ENCODE data around the gene ITPKB.
A peak's percentile ranks its signal among the peaks of the same experiment; 100 is the strongest.

Gene ITPKB

DNA sequence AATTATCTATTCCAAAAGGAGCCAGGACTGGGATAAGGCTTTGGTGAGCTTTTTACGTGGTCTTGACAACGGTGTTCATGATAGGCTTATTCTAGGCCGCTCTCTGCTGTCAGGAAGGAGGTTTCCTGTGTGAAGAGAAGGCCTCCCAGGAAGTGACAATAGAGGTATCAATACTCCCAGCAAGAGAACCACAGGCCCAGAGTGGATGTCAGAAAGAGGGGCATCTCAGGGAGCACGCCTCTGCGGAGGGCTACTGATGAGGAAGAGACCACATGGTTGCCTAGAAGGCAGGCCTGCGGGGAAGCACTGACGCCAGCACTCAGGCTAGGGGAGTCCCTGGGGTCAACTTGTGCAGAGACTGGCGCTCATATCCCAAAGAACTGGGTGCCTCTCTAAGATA, 60.4 kb downstream of the ITPKB start:
- H3K4me2 ChIP-seq (ENCODE audit: low read length) = no peak overlapping the region
- no peak overlapping the region for H3K9ac ChIP-seq (ENCODE audit: low read length)
- H2AK5ac ChIP-seq (ENCODE audit: low read length) = no peak overlapping the region
- no peak overlapping the region for H3K4ac ChIP-seq (ENCODE audit: low read depth, low read length)
- H3K4me3 ChIP-seq (ENCODE audit: low read length) = no peak overlapping the region
- no peak overlapping the region for H2BK5ac ChIP-seq (ENCODE audit: low read length)
- no CpG with 5 or more reads among the region's 8 CpGs for WGBS (ENCODE audit: extremely low coverage, insufficient coverage, low lambda C conversion rate)
- H3K27ac ChIP-seq (ENCODE audit: low read depth, low read length) = no peak overlapping the region
- no peaks in the 10 kb centered on the region for H3K36me3 ChIP-seq (ENCODE audit: control insufficient read depth, insufficient read depth, low read length)
- H2BK120ac ChIP-seq (ENCODE audit: low read depth, low read length) = no peak overlapping the region
- peaks cover 16% of the 10 kb centered on the region for H3K4me1 ChIP-seq (ENCODE audit: control insufficient read depth, low read depth, low read length)
- no peak overlapping the region for H3K18ac ChIP-seq (ENCODE audit: low read length)
- no peak overlapping the region for H4K8ac ChIP-seq (ENCODE audit: low read depth, low read length)
- no peak overlapping the region for H3K56ac ChIP-seq (ENCODE audit: low read length)
- H3K79me2 ChIP-seq (ENCODE audit: control insufficient read depth, insufficient read depth, low read length) = no peaks in the 10 kb centered on the region
- H3K79me1 ChIP-seq (ENCODE audit: low read length) = no peaks in the 10 kb centered on the region
- no peak overlapping the region for H2BK15ac ChIP-seq (replicated peaks; ENCODE audit: low read depth)
- no peak overlapping the region for H3K23ac ChIP-seq (ENCODE audit: low read length)
- peak; percentile 77 for DNase-seq
- no peak overlapping the region for H4K5ac ChIP-seq (ENCODE audit: low read length)
- H3K27me3 ChIP-seq (ENCODE audit: insufficient read depth, low read length, poor library complexity) = no peaks in the 10 kb centered on the region

DNA sequence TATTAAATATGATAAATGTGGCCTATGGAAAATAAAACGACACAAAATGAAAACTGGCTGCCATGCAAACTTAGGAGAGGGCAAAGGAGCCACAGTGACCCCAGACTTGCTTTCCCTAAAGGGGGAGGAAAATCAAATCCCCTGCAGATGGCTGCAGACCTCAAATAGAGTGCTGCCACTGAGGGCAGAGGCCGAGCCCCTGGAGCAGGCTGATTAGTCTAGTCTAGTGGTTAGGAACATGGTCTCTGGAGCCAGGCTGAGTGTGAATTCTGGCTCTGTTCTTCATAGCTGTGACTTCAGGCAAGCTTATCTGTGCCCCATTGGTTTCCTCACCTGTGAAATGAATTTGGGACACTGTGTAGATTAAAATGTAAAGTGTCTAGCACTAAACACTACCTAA, 60.8 kb downstream of the ITPKB start:
- H2BK5ac ChIP-seq (ENCODE audit: low read length) = no peak overlapping the region
- H3K18ac ChIP-seq (ENCODE audit: low read length) = no peak overlapping the region
- H3K9ac ChIP-seq (ENCODE audit: low read length) = no peak overlapping the region
- DNase-seq = no peak
- H2BK120ac ChIP-seq (ENCODE audit: low read depth, low read length) = no peak overlapping the region
- H4K8ac ChIP-seq (ENCODE audit: low read depth, low read length) = no peak overlapping the region
- H3K27ac ChIP-seq (ENCODE audit: low read depth, low read length) = no peak overlapping the region
- no peaks in the 10 kb centered on the region for H3K79me1 ChIP-seq (ENCODE audit: low read length)
- no peaks in the 10 kb centered on the region for H3K27me3 ChIP-seq (ENCODE audit: insufficient read depth, low read length, poor library complexity)
- H3K23ac ChIP-seq (ENCODE audit: low read length) = no peak overlapping the region
- no CpG with 5 or more reads among the region's 2 CpGs for WGBS (ENCODE audit: extremely low coverage, insufficient coverage, low lambda C conversion rate)
- no peak overlapping the region for H2AK5ac ChIP-seq (ENCODE audit: low read length)
- H3K4me2 ChIP-seq (ENCODE audit: low read length) = no peak overlapping the region
- H3K56ac ChIP-seq (ENCODE audit: low read length) = no peak overlapping the region
- H2BK15ac ChIP-seq (replicated peaks; ENCODE audit: low read depth) = no peak overlapping the region
- peaks cover 16% of the 10 kb centered on the region for H3K4me1 ChIP-seq (ENCODE audit: control insufficient read depth, low read depth, low read length)
- no peak overlapping the region for H3K4ac ChIP-seq (ENCODE audit: low read depth, low read length)
- no peak overlapping the region for H3K4me3 ChIP-seq (ENCODE audit: low read length)
- H3K79me2 ChIP-seq (ENCODE audit: control insufficient read depth, insufficient read depth, low read length) = no peaks in the 10 kb centered on the region
- no peaks in the 10 kb centered on the region for H3K36me3 ChIP-seq (ENCODE audit: control insufficient read depth, insufficient read depth, low read length)
- no peak overlapping the region for H4K5ac ChIP-seq (ENCODE audit: low read length)

DNA sequence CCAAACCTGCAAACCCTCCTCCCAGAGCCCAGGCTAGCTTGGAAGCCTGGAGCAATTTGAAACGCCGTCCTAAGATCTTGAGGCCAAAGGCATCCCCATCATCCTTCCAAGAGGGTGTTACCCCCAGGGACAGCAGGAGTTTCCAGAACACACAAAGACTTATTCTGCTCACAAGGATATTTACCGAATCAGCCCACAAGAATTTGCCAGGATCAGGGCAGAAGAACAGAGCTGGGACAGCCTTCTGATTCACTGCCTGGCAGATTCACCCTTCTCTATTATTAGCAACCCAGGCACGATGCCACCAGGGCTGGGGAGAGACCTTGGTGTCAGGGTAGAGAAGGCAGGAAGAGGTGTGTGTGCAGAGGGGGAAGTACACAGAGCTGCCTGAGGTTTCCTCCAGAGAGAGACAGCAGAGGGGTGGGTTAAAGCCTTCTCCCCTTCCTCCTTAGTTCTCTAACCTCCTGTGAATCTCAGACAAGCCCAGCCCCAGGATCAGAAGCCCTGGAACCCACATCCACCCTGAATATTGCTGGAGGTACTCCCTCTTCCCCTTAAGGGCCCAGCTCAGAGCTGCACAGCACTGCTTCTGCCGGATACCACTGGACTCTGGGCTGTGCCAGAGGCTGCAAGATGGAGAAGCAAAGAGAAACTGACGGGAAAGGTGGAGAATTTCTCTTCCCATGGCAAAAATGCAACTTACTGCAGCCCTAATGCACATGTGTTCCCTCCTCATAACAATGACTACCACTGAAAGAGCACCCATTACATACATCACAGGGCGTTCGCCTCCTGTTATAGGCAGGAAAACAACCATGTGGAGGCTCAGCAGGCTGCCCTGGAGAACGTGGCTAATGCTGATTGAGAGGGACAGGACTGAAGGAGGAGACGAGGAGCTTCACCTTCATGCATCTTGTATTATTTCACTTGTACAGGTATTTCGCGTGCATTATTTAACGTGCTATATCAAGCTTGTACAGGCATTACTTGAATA, 61.8 kb downstream of the ITPKB start:
- H3K4ac ChIP-seq (ENCODE audit: low read depth, low read length) = no peak overlapping the region
- H3K23ac ChIP-seq (ENCODE audit: low read length) = no peak overlapping the region
- no peak overlapping the region for H3K4me3 ChIP-seq (ENCODE audit: low read length)
- H3K79me1 ChIP-seq (ENCODE audit: low read length) = no peaks in the 10 kb centered on the region
- peaks cover 18% of the 10 kb centered on the region for H3K4me1 ChIP-seq (ENCODE audit: control insufficient read depth, low read depth, low read length)
- H2BK5ac ChIP-seq (ENCODE audit: low read length) = no peak overlapping the region
- H2BK15ac ChIP-seq (replicated peaks; ENCODE audit: low read depth) = no peak overlapping the region
- no peaks in the 10 kb centered on the region for H3K79me2 ChIP-seq (ENCODE audit: control insufficient read depth, insufficient read depth, low read length)
- no CpG with 5 or more reads among the region's 13 CpGs for WGBS (ENCODE audit: extremely low coverage, insufficient coverage, low lambda C conversion rate)
- no peak overlapping the region for H4K5ac ChIP-seq (ENCODE audit: low read length)
- no peaks in the 10 kb centered on the region for H3K27me3 ChIP-seq (ENCODE audit: insufficient read depth, low read length, poor library complexity)
- no peak overlapping the region for H2AK5ac ChIP-seq (ENCODE audit: low read length)
- no peak overlapping the region for H3K27ac ChIP-seq (ENCODE audit: low read depth, low read length)
- no peak for DNase-seq
- H3K9ac ChIP-seq (ENCODE audit: low read length) = no peak overlapping the region
- no peak overlapping the region for H3K4me2 ChIP-seq (ENCODE audit: low read length)
- H4K8ac ChIP-seq (ENCODE audit: low read depth, low read length) = no peak overlapping the region
- H3K18ac ChIP-seq (ENCODE audit: low read length) = peak overlapping the region; percentile 7
- no peaks in the 10 kb centered on the region for H3K36me3 ChIP-seq (ENCODE audit: control insufficient read depth, insufficient read depth, low read length)
- no peak overlapping the region for H2BK120ac ChIP-seq (ENCODE audit: low read depth, low read length)
- H3K56ac ChIP-seq (ENCODE audit: low read length) = peak overlapping the region; percentile 11

DNA sequence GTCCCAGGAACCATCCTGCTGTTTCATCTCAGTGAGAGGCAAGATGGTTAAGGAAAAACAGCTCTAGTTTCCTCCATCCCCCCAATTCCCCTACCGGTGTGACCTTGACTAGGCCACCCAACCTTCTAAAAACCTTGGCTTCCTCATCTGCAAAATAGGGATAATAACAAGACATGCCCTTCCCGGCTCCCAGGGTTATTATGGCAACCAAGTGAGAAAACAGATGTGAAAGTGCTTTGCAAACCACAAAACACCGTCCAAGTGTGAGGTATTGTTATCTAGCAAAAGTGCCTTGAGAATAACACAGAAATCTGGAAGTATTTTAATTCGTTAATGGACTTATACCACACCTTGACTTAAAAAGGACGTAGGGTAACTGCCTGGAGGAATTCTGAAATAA, 62.7 kb downstream of the ITPKB start:
- no peak for DNase-seq
- no peaks in the 10 kb centered on the region for H3K27me3 ChIP-seq (ENCODE audit: insufficient read depth, low read length, poor library complexity)
- H3K4ac ChIP-seq (ENCODE audit: low read depth, low read length) = no peak overlapping the region
- H3K4me3 ChIP-seq (ENCODE audit: low read length) = no peak overlapping the region
- WGBS (ENCODE audit: extremely low coverage, insufficient coverage, low lambda C conversion rate) = no CpG with 5 or more reads among the region's 5 CpGs
- no peak overlapping the region for H3K27ac ChIP-seq (ENCODE audit: low read depth, low read length)
- H3K79me1 ChIP-seq (ENCODE audit: low read length) = no peaks in the 10 kb centered on the region
- H3K56ac ChIP-seq (ENCODE audit: low read length) = no peak overlapping the region
- no peak overlapping the region for H4K5ac ChIP-seq (ENCODE audit: low read length)
- no peak overlapping the region for H4K8ac ChIP-seq (ENCODE audit: low read depth, low read length)
- no peak overlapping the region for H3K18ac ChIP-seq (ENCODE audit: low read length)
- no peak overlapping the region for H3K9ac ChIP-seq (ENCODE audit: low read length)
- H3K23ac ChIP-seq (ENCODE audit: low read length) = no peak overlapping the region
- H3K36me3 ChIP-seq (ENCODE audit: control insufficient read depth, insufficient read depth, low read length) = no peaks in the 10 kb centered on the region
- peaks cover 20% of the 10 kb centered on the region for H3K4me1 ChIP-seq (ENCODE audit: control insufficient read depth, low read depth, low read length)
- H2BK15ac ChIP-seq (replicated peaks; ENCODE audit: low read depth) = no peak overlapping the region
- no peak overlapping the region for H3K4me2 ChIP-seq (ENCODE audit: low read length)
- H3K79me2 ChIP-seq (ENCODE audit: control insufficient read depth, insufficient read depth, low read length) = no peaks in the 10 kb centered on the region
- H2AK5ac ChIP-seq (ENCODE audit: low read length) = no peak overlapping the region
- H2BK120ac ChIP-seq (ENCODE audit: low read depth, low read length) = no peak overlapping the region
- H2BK5ac ChIP-seq (ENCODE audit: low read length) = no peak overlapping the region

- Histone ChIP-seq H4K5ac (ENCODE audit: low read length) (no peak overlapping the region), H4K8ac (ENCODE audit: low read depth, low read length) (no peak overlapping the region), H2BK120ac (ENCODE audit: low read depth, low read length) (no peak overlapping the region), H2BK15ac (replicated peaks; ENCODE audit: low read depth) (no peak overlapping the region), H2BK5ac (ENCODE audit: low read length) (no peak overlapping the region), H3K4me3 (ENCODE audit: low read length) (no peak overlapping the region), H3K56ac (ENCODE audit: low read length) (no peak overlapping the region), H3K27me3 (ENCODE audit: insufficient read depth, low read length, poor library complexity) (no peaks in the 10 kb centered on the region), H2AK5ac (ENCODE audit: low read length) (no peak overlapping the region), H3K79me2 (ENCODE audit: control insufficient read depth, insufficient read depth, low read length) (no peaks in the 10 kb centered on the region), H3K18ac (ENCODE audit: low read length) (no peak overlapping the region), H3K4me2 (ENCODE audit: low read length) (no peak overlapping the region), H3K27ac (ENCODE audit: low read depth, low read length) (no peak overlapping the region), H3K4me1 (ENCODE audit: control insufficient read depth, low read depth, low read length) (peaks cover 16% of the 10 kb centered on the region), H3K23ac (ENCODE audit: low read length) (no peak overlapping the region), H3K4ac (ENCODE audit: low read depth, low read length) (no peak overlapping the region), H3K79me1 (ENCODE audit: low read length) (no peaks in the 10 kb centered on the region), H3K9ac (ENCODE audit: low read length) (no peak overlapping the region), H3K36me3 (ENCODE audit: control insufficient read depth, insufficient read depth, low read length) (no peaks in the 10 kb centered on the region)
- no CpG with 5 or more reads among the region's 7 CpGs for WGBS (ENCODE audit: extremely low coverage, insufficient coverage, low lambda C conversion rate)
- no peak for DNase-seq
Measured at GRCh38 chr1:226675715-226676357, 63.2 kb downstream of the ITPKB start.

Measured in mesendoderm (in vitro differentiated cells).